ENCODE results near the gene ZNF668.

Gene ZNF668

DNA sequence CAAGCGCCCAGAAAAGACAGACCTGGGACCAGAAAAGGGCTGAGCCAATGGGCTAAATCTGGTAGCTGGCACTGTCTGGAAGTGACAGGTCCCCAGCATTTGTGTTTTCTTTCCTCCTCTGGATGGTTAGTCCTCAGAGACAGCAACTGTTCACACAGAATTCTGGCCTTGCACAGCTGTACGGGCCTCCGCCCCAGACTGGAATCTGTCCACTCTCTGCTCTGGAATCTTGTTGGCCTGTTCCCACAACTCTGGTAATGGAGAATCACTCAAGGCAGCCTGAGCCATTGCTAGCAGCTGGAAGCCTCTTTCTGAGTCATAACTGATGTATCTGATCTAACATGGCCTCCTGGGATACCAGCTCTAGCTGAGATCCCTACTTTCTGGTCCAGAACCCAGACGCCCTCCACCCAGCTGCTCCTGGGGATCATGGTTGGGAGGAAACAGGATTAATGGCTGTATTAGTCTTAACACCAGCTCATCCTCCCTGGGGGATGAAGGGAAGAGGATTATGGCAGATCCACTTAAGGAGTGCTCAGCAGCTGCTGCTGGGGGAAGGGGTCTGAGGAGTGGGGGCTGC lies 9.1 kb downstream of the ZNF668 start:
- peak; percentile 90 for DNase-seq (ENCODE audit: low read depth)
- TF ChIP-seq, protein P1, sequence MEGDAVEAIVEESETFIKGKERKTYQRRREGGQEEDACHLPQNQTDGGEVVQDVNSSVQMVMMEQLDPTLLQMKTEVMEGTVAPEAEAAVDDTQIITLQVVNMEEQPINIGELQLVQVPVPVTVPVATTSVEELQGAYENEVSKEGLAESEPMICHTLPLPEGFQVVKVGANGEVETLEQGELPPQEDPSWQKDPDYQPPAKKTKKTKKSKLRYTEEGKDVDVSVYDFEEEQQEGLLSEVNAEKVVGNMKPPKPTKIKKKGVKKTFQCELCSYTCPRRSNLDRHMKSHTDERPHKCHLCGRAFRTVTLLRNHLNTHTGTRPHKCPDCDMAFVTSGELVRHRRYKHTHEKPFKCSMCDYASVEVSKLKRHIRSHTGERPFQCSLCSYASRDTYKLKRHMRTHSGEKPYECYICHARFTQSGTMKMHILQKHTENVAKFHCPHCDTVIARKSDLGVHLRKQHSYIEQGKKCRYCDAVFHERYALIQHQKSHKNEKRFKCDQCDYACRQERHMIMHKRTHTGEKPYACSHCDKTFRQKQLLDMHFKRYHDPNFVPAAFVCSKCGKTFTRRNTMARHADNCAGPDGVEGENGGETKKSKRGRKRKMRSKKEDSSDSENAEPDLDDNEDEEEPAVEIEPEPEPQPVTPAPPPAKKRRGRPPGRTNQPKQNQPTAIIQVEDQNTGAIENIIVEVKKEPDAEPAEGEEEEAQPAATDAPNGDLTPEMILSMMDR (IDR thresholded peaks at IDR 0.05; ENCODE audit: low read length, missing control alignments), result no peak
- no peak overlapping the region for H3K4me3 ChIP-seq (replicated peaks; ENCODE audit: low read depth, low read length)

DNA sequence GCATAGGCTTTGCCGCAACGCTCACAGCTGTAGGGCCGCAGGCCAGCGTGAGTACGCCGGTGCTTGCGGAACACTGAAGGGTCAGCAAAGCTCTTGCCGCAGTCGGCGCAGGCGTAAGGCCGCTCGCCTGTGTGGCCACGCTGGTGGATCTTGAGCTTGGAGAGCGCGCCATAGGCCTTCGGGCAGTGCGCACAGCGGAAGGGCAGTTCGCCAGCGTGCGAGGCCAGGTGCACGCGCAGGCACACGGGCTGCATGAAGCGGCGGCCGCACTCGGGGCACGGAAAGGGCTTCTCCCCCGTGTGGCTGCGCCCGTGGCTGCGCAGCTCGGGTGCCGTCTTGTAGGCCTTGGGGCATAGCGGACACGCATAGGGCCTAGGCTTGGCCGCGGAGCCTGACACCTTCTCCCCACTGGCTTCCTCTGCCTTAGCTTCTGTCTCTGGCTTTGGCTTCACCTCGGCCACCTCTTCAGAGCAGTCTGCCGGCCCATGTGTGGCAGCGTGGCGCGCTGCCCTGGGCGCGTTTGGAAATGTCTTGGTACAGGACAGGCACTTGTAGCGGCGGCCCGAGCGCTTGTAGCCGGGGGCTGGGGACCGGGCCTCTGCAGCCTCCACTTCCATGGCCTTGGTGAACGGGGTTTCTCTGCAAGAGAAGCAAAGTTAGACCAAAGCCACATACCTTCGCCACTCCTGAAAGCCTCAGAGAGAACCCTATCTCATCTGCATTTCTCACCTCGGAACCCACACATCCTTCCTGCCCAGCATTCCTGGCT lies 10.0 kb downstream of the ZNF668 start:
- TF ChIP-seq, protein P1 (IDR thresholded peaks at IDR 0.05; ENCODE audit: low read length, missing control alignments), result no peak
- DNase-seq (ENCODE audit: low read depth), result no peak
- H3K4me3 ChIP-seq (replicated peaks; ENCODE audit: low read depth, low read length), result no peak overlapping the region

DNA sequence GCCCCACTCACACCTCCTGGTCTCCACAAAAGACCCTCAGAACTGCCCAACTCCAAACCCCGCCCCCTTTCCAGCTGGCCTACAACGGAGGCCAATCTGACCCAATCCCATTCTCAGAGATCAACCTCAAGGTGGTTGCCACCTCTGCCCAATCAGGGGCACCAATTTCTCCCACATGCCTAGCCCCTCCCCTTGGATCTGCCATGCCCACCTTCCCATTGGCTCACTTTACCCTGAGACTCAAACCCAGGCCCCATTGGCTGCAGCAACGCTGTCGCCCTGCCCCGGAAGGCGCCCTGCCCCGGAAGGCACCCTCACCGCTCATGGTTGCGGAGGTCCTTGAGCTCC lies 10.6 kb downstream of the ZNF668 start:
- TF ChIP-seq, protein P1 (IDR thresholded peaks at IDR 0.05; ENCODE audit: low read length, missing control alignments), result no peak
- H3K4me3 ChIP-seq (replicated peaks; ENCODE audit: low read depth, low read length), result no peak overlapping the region

DNA sequence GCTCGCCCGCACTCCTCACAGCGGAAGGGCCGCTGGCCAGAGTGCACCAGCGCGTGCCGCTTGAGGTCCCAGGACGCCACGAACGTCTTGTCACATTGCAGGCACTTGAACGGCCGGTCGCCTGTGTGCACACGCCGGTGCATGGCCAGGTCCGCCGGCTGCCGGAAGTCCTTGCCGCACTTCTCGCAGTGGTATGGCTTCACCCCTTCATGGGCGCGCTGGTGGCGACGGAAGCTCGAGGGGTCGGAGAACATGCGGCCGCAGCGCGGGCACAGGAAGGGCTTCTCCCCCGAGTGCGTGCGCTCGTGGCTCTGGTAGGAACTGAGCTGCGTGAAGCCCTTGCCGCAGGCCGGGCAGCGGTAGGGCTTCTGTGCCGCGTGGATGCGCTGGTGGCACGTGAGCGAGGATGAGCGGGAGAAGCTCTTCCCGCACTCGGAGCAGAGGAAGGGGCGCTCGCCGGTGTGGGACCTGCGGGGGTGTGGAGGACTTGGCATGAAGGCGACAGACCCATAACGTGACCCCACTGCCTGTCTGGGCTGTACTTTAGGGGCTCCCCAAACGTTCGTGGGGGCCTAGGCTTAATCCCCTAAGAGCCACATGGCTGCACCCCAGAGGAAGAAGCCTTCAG lies 12.1 kb downstream of the ZNF668 start:
- H3K4me3 ChIP-seq (replicated peaks; ENCODE audit: low read depth, low read length), result no peak overlapping the region
- DNase-seq (ENCODE audit: low read depth), result no peak
- TF ChIP-seq, protein P1 (IDR thresholded peaks at IDR 0.05; ENCODE audit: low read length, missing control alignments), result no peak

More for the DNA sequence above, 10.6 kb downstream of the ZNF668 start:
- no peak for DNase-seq (ENCODE audit: low read depth)

DNA sequence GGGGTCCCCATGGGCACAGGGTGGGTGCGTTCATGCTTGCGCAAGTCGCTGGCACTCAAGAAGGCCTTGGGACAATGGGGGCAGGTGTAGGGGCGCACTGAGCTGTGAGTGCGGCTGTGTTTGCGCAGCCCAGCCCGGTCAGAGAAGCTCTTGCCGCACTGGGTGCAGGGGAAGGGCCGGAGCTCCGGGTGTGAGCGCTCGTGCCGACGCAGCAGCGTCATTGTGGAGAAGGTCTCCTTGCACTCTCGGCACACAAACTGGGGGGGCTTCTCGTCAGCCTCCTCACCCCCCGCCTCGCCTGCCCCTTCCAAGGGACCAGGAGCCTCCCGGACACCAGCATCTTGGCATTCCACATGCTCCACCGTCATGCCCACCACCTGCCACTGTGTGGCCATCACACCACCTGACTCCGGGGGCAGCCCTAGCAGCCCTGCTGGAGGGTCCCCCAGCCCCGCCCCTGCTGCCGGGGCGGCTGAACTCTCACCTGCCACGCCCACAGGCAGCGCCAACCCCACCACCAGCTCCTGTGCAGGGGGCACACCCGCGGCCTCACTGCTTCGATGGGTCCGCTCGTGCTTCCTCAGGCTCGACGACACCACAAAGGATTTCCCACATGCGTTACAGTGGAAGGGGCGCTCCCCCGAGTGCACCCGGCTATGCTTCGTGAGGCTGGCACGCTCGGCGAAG lies 12.8 kb downstream of the ZNF668 start:
- DNase-seq (ENCODE audit: low read depth), result no peak
- TF ChIP-seq, protein P1 (IDR thresholded peaks at IDR 0.05; ENCODE audit: low read length, missing control alignments), result no peak

DNA sequence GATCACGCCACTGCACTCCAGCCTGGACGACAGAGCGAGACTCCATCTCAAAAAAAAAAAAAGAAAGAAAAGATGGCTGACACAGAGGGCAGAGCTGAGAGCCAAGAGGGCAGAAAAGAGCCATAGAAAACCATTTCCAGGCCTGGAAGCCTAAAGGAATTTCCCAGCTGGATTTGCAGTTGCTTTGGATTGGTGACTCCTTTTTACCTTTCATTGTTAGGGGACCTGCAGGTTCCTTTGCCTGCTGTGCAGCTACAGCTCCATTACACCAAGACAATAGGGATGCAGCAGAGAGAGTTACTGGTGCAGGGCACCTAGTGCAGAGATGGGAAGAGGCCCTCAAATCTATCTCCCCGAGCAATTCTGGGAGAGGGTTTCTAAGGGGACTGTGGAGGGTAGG lies 18.4 kb downstream of the ZNF668 start:
- no peak for DNase-seq (ENCODE audit: low read depth)
- TF ChIP-seq, protein P1 (IDR thresholded peaks at IDR 0.05; ENCODE audit: low read length, missing control alignments), result no peak

More for the DNA sequence above, 12.8 kb downstream of the ZNF668 start:
- H3K4me3 ChIP-seq (replicated peaks; ENCODE audit: low read depth, low read length), result no peak overlapping the region

More for the DNA sequence above, 18.4 kb downstream of the ZNF668 start:
- H3K4me3 ChIP-seq (replicated peaks; ENCODE audit: low read depth, low read length), result no peak overlapping the region
